GM19240 (cell line): Measurements from ENCODE around the gene CNDP1.
"Not testable (repeated sequence)": the region's sequence is repeated elsewhere in the genome, so short reads cannot be mapped to it uniquely, and the experiment has no call there.

ENCODE experiments used
- DNase-seq: peaks from one replicate; pipeline ENCODE4 v3.0.0; 2011; ENCODE audit warnings: low spot score; ENCODE audit not compliant: insufficient read length

Gene CNDP1

GRCh38 chr18:74534150-74534969, at the start of gene CNDP1:
TSS of gene CNDP1 (plus strand) at chr18:74534500. CDS start at chr18:74534668, 168 bp downstream.
- no peak for DNase-seq

GRCh38 chr18:74486119-74486849, 48.0 kb upstream of the CNDP1 start:
- DNase-seq = no peak

GRCh38 chr18:74488354-74488753, 45.9 kb upstream of the CNDP1 start:
- DNase-seq = no peak

GRCh38 chr18:74488864-74489263, 45.4 kb upstream of the CNDP1 start:
- DNase-seq = no peak

- no peak for DNase-seq
Measured at GRCh38 chr18:74489676-74490075, 44.6 kb upstream of the CNDP1 start.

GRCh38 chr18:74492259-74492658, 42.0 kb upstream of the CNDP1 start:
- no peak for DNase-seq

GRCh38 chr18:74493689-74494088, 40.6 kb upstream of the CNDP1 start:
- DNase-seq = no peak

GRCh38 chr18:74494514-74494913, 39.8 kb upstream of the CNDP1 start:
- no peak for DNase-seq

GRCh38 chr18:74495581-74496507, 38.5 kb upstream of the CNDP1 start, which contains the start of gene CNDP2:
TSS of gene CNDP2 (plus strand) at chr18:74496363. CDS start at chr18:74499974, 3,611 bp downstream.
- DNase-seq = peak; percentile 77

GRCh38 chr18:74496508-74497323, 37.6 kb upstream of the CNDP1 start:
- no peak for DNase-seq

- DNase-seq = no peak
Measured at GRCh38 chr18:74497324-74497676, 37.0 kb upstream of the CNDP1 start.

- DNase-seq = no peak
Measured at GRCh38 chr18:74497778-74498177, 36.5 kb upstream of the CNDP1 start.

- peak; percentile 44 for DNase-seq
Measured at GRCh38 chr18:74498712-74499627, 35.3 kb upstream of the CNDP1 start.

GRCh38 chr18:74499633-74500032, 34.7 kb upstream of the CNDP1 start:
- DNase-seq = peak; percentile 64

GRCh38 chr18:74500372-74500771, 33.9 kb upstream of the CNDP1 start:
- no peak for DNase-seq

- DNase-seq = not testable (repeated sequence)
Measured at GRCh38 chr18:74500774-74501173, 33.5 kb upstream of the CNDP1 start.

- DNase-seq = no peak
Measured at GRCh38 chr18:74501386-74501785, 32.9 kb upstream of the CNDP1 start.

GRCh38 chr18:74503137-74503536, 31.2 kb upstream of the CNDP1 start:
- DNase-seq = no peak

GRCh38 chr18:74505776-74506175, 28.5 kb upstream of the CNDP1 start:
- DNase-seq = no peak
